Activated T-cell treated with anti-CD3 and anti-CD28 coated beads, Interleukin-2, amount 50 U/mL, for 4 hours (primary cell): Measurements from ENCODE around the gene PRSS35. TPM values are rescaled to one million over a fixed set of nuclear protein-coding genes. Genes with fewer than 3 reads are reported as not detected.
"Not testable (repeated sequence)": the region's sequence is repeated elsewhere in the genome, so short reads cannot be mapped to it uniquely, and the experiment has no call there.

Source experiments
- ATAC-seq, 2 donors: fragments of 200-7000 bp; cut with Tn5 transposase; one replicate each; pipeline ENCODE4 v1.10.0; 2021
- DNase-seq: peaks from one replicate; pipeline ENCODE4 v3.0.0-alpha.2; 2020
- H3K27me3 Mint-ChIP-seq: one replicate; pipeline ENCODE4 v1.8.0; 2021; ENCODE audit warnings: low read depth, mixed read lengths
- H3K36me3 Mint-ChIP-seq: one replicate; pipeline ENCODE4 v1.8.0; 2022; ENCODE audit warnings: mixed read lengths; ENCODE audit not compliant: insufficient read depth
- H3K4me1 Mint-ChIP-seq: one replicate; pipeline ENCODE4 v1.8.0; 2021; ENCODE audit warnings: low read depth, mixed read lengths
- H3K4me3 Mint-ChIP-seq: one replicate; pipeline ENCODE4 v1.8.0; 2021; ENCODE audit warnings: mild to moderate bottlenecking, moderate library complexity, mixed read lengths
- H3K9me3 Mint-ChIP-seq: one replicate; pipeline ENCODE4 v1.8.0; 2021; ENCODE audit warnings: mixed read lengths
- total RNA-seq, 3 donors: library from RNA; stranded (reverse); gene quantifications; one replicate each; pipeline ENCODE4 v1.2.1, GENCODE V29; 2021

The PRSS35 gene, protein sequence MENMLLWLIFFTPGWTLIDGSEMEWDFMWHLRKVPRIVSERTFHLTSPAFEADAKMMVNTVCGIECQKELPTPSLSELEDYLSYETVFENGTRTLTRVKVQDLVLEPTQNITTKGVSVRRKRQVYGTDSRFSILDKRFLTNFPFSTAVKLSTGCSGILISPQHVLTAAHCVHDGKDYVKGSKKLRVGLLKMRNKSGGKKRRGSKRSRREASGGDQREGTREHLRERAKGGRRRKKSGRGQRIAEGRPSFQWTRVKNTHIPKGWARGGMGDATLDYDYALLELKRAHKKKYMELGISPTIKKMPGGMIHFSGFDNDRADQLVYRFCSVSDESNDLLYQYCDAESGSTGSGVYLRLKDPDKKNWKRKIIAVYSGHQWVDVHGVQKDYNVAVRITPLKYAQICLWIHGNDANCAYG
- not detected for total RNA-seq

DNA sequence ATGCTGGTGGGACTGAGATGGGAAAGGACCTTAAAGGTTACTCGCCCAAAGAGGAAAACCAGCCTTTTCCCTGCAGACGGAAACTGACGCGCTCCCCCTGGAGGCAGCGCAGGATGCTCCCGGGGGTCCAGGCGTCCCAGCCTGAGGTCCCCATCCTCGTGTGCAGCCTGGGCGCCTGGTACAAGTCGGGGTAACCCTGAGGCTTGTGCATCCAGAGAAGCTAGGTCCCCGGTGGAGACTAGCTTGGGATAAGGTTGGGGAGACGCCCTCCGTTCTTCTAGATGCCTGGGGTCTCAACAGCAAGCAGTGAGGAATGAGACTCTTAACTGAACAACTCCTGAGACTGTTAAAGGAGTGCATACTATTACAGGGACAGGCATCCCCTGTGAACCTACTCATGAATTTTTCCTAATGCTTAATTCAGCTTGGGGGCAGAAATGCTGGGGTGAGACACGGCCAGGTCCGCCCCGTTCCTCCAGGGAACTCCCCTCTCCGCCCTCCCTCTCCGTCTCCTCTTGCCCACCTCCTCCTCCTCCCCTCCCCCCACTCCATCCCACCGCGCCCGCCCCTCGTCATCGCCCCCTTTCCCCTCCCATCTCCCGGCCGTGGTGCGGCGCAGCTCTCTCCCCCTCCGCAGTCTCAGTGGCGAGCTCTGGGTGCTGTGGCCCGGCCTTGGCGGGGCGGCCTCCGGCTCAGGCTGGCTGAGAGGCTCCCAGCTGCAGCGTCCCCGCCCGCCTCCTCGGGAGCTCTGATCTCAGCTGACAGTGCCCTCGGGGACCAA, at the start of gene PRSS35:
Gene PRSS35 (plus strand): TSS at position 634 of the 781 bp plus-strand sequence. CDS start 10,908 bp downstream, outside the sequence.
- ATAC-seq = peak; percentile 56 to 72
- peaks cover 53% of the 10 kb centered on the region for H3K27me3 Mint-ChIP-seq
- no peaks in the 10 kb centered on the region for H3K9me3 Mint-ChIP-seq
- peaks cover 8% of the 10 kb centered on the region for H3K4me1 Mint-ChIP-seq
- peak within 1 kb of the TSS; percentile 29 for H3K4me3 Mint-ChIP-seq
- H3K36me3 Mint-ChIP-seq = no peaks in the 10 kb centered on the region
- no peak for DNase-seq

DNA sequence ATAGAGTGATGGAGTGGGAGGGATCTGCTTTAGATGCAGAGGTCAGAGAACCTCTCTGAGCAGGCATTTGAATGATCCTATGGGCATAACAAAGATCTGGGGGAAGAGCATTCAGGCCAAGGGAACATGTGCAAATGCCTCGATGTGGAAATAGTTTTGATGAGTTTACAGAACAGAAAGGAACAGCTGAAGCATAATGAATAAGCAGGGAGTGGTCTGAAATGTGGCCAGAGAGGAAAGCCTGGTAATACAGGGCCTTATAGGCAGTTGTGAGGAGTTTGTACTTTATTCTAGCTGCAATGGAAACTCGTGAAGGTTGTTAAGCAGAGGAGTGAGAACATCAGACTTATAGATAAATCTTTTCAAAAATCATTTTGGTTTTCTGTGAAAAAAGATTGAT, 48.4 kb upstream of the PRSS35 start:
- no peaks in the 10 kb centered on the region for H3K36me3 Mint-ChIP-seq
- H3K27me3 Mint-ChIP-seq = no peaks in the 10 kb centered on the region
- no peak for ATAC-seq
- no peaks in the 10 kb centered on the region for H3K4me1 Mint-ChIP-seq
- DNase-seq = no peak
- H3K9me3 Mint-ChIP-seq = no peaks in the 10 kb centered on the region
- no peak overlapping the region for H3K4me3 Mint-ChIP-seq

DNA sequence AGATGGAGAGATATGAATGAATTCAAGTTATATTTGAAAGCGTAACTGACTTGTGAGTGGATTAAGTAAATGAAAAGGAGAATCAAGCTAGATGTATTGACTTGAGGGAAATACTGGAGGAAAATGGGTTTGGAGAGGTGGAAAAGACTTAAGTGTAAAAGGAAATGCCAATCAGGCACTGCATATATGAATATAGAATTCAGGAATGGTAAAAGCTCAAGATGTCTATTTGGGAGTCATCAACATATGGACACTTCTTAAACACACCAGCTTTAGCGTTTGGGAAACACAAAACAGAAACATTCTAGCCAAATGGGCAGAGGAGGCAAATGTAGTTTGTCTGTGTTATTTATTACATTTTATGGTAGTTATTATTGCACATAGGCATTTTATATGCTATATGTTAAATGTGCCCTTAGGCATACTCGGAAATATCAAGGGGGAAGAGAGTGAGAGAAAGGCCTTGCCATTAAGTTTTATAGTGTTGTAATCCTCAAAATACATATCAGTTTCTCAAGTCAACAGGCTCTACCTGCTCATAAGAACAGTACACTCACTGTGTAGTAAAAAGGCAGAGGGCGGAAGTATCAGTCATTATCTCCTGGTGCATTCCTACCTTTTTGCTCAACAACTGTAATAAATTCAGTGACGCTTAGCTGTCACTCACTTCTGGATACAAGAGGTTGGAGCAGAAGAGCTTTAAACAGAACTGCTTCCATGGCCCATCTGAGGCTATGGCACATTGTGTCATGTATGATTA, 47.8 kb upstream of the PRSS35 start:
- Mint-ChIP-seq H3K4me1 (no peaks in the 10 kb centered on the region), H3K36me3 (no peaks in the 10 kb centered on the region), H3K27me3 (no peaks in the 10 kb centered on the region), H3K9me3 (no peaks in the 10 kb centered on the region), H3K4me3 (no peak overlapping the region)
- DNase-seq (no peak), ATAC-seq (no peak)

DNA sequence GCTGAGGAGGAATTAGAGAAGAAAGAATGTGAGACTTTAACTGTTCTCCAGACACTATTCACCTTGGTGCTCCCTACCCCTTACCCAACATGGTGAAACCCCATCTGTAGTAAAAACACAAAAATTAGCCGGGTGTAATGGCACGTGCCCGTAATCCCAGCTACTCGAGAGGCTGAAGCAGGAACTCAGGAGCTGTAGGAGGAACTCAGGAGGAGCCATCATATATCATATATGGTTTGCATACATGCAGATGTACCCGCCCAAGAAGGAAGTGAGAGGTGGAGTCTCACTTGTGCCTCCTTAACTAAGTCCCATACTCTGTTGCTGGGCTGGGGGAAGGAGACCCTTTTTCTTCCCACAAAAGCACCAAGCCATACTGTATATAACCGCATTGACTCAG, 46.0 kb upstream of the PRSS35 start:
- H3K4me3 Mint-ChIP-seq = no peak overlapping the region
- no peaks in the 10 kb centered on the region for H3K36me3 Mint-ChIP-seq
- H3K27me3 Mint-ChIP-seq = no peaks in the 10 kb centered on the region
- DNase-seq = no peak
- no peak for ATAC-seq
- H3K9me3 Mint-ChIP-seq = no peaks in the 10 kb centered on the region
- H3K4me1 Mint-ChIP-seq = no peaks in the 10 kb centered on the region

DNA sequence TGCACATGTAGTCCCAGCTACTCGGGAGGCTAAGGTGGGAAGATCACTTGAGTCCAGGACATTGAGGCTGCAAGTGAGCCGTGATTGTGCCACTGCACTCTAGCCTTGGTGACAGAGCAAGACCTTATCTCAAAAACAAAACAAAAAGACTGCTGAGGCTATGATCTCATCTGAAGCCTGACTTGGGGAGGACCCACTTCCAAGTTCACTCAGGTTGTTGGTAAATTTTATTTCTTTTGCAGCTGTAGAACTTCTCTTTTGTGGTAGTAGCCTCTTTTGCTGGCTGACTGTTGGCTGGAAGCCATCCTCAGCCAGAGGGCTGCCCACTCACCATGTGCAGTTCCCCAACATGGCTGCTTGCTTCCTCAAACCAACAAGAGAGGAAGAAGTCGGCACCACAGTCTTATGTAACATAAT, 44.7 kb upstream of the PRSS35 start:
- no peaks in the 10 kb centered on the region for H3K4me1 Mint-ChIP-seq

DNA sequence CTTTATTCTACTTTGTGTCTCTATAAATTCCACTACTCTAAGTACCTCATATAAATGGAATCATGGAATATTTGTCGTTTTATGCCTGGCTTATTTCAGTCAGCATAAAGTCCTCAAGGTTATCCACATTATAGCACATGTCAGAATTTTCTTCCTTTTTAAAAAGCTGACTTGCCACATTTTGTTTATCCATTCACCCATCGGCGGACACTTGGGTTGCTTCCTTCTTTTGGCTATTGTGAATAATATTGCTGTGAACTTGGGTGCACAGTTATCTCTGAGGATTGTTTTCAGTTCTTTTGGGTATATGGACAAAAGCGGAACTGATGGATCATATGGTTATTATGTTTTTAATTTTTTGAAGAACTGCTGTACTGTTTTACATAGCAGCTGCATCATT, 42.3 kb upstream of the PRSS35 start:
- Mint-ChIP-seq H3K4me1 (no peaks in the 10 kb centered on the region), H3K27me3 (no peaks in the 10 kb centered on the region), H3K4me3 (no peak overlapping the region), H3K36me3 (no peaks in the 10 kb centered on the region), H3K9me3 (no peaks in the 10 kb centered on the region)
- DNase-seq = no peak
- ATAC-seq = no peak

More for the DNA sequence above, 44.7 kb upstream of the PRSS35 start:
- no peaks in the 10 kb centered on the region for H3K27me3 Mint-ChIP-seq
- no peak overlapping the region for H3K4me3 Mint-ChIP-seq
- ATAC-seq (no peak), DNase-seq (no peak)
- no peaks in the 10 kb centered on the region for H3K9me3 Mint-ChIP-seq
- no peaks in the 10 kb centered on the region for H3K36me3 Mint-ChIP-seq

DNA sequence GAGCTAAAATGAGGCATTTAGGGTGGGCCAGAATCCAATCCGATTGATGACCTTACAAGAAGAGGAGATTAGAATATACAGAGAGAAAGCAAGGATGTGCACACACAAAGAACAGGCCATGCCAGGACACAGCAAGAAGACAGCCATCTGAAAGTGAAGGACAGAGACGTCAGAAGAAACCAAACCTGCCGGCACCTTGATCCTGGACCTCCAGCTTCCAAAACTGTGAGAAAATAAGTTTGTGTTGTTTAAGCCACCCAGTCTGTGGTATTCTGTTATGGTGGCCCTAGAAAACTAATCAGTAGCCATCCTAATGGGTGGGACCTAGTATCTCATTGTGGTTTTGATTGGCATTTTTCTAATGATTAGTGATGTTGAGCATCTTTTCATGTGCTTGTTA, 41.7 kb upstream of the PRSS35 start:
- no peak for ATAC-seq

DNA sequence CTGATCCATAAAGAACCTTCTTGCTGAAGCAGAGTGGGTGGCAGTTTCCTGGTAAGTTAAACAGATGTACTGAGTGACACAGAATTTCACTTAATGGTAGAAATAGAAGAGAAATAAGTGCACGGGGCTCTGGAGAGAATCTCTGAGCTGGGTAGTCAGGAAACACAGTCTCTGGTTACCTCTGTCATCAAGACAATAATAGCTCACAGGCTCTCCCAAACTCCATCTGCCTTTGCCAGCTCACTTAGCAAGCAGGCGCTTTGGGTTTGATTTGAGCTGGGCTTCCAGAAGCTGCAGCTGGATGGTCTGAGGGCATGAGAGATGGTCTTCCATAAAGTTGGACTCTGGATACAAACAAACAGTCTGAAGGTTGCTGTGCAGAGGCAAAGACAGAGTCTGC, 39.6 kb upstream of the PRSS35 start:
- no peak overlapping the region for H3K4me3 Mint-ChIP-seq
- ATAC-seq (no peak), DNase-seq (no peak)
- H3K4me1 Mint-ChIP-seq = no peaks in the 10 kb centered on the region
- no peaks in the 10 kb centered on the region for H3K27me3 Mint-ChIP-seq
- H3K9me3 Mint-ChIP-seq = no peaks in the 10 kb centered on the region
- no peaks in the 10 kb centered on the region for H3K36me3 Mint-ChIP-seq

More for the DNA sequence above, 41.7 kb upstream of the PRSS35 start:
- H3K36me3 Mint-ChIP-seq = no peaks in the 10 kb centered on the region
- H3K9me3 Mint-ChIP-seq = no peaks in the 10 kb centered on the region
- no peaks in the 10 kb centered on the region for H3K4me1 Mint-ChIP-seq
- DNase-seq = no peak
- H3K27me3 Mint-ChIP-seq = no peaks in the 10 kb centered on the region
- H3K4me3 Mint-ChIP-seq = no peak overlapping the region

DNA sequence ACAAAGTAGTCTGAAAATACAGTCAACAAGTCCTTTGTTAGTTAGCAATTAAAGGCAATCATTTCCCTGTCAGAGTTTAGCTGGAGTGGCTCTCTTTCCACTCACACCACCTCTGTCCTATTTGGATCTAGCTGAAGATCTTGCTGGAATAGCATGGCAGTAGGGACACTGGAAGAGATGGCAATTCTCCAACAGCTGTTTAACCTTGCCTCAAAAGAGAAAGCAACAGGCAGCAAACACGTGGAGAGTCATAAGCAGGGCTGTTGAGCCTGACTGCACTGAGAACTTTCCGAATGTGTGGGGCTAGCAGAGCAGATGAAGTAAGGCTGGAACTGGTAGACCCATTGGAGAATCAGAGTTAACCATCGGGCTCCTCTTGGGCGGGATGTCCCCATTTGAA, 38.0 kb upstream of the PRSS35 start:
- ATAC-seq (no peak), DNase-seq (no peak)
- no peaks in the 10 kb centered on the region for H3K27me3 Mint-ChIP-seq
- H3K4me3 Mint-ChIP-seq = no peak overlapping the region
- no peaks in the 10 kb centered on the region for H3K9me3 Mint-ChIP-seq
- no peaks in the 10 kb centered on the region for H3K4me1 Mint-ChIP-seq
- no peaks in the 10 kb centered on the region for H3K36me3 Mint-ChIP-seq

DNA sequence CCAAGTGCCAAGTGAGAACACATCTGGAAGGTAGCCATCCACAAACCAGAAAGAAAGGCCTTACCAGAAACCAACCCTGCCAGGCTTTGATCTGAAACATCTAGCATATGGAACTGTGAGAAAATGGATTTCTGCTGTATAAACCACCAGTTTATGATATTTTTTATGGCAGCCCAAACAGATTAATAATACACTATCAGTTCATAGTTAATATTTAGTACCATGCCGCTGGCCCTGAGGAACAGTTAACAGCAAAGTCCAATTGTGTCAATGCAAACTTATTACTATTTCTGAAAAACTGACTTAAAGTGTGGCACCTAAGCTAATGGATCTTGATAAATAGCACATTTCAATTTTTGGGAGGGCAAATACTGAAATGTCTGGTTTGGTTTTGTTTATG, 35.4 kb upstream of the PRSS35 start:
- no peak overlapping the region for H3K4me3 Mint-ChIP-seq
- peaks cover 2% of the 10 kb centered on the region for H3K27me3 Mint-ChIP-seq
- no peaks in the 10 kb centered on the region for H3K4me1 Mint-ChIP-seq
- H3K9me3 Mint-ChIP-seq = no peaks in the 10 kb centered on the region
- no peaks in the 10 kb centered on the region for H3K36me3 Mint-ChIP-seq
- DNase-seq (no peak), ATAC-seq (no peak)

DNA sequence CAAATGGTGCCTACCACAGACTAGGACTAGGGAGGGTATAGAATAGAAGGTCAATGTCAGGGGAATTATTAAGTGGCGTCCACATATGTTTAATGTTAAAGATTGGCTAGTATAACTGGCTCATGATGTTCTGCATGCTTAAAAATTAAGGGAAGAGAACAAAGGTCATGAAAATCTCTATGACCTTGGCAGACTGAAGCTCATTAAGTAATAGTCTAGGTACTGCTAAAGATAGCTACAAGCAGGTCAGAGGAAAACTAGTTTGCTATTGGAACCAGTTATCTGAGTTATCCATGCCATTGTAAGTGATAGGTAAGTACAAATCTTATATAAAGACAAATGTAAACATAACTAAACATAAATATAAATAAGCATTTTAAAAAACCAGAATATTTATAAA, 32.9 kb upstream of the PRSS35 start:
- Mint-ChIP-seq H3K4me3 (no peak overlapping the region), H3K9me3 (no peaks in the 10 kb centered on the region), H3K27me3 (peaks cover 5% of the 10 kb centered on the region), H3K4me1 (no peaks in the 10 kb centered on the region), H3K36me3 (no peaks in the 10 kb centered on the region)
- DNase-seq (no peak), ATAC-seq (no peak)

DNA sequence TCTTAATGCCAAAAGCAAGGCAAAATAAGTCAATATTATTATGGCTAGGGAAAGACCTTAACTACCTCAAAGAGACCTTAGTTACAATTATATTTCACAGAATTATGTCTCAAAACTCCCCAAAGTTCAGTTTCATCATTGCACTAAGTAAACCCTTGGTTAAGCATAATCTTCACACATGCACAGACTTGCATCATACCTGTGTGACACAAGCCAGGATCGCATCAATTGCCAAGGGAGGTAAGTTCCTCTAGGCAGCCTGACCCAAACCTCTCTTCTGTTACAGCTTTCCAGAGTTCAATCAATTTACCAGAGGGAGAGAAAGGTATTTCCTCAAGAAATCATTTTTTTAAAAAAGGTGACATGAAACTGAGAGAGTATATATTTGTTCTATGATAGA, 31.9 kb upstream of the PRSS35 start:
- Mint-ChIP-seq H3K4me1 (no peaks in the 10 kb centered on the region), H3K4me3 (no peak overlapping the region), H3K9me3 (no peaks in the 10 kb centered on the region), H3K27me3 (peaks cover 5% of the 10 kb centered on the region), H3K36me3 (no peaks in the 10 kb centered on the region)
- DNase-seq (no peak), ATAC-seq (no peak)

DNA sequence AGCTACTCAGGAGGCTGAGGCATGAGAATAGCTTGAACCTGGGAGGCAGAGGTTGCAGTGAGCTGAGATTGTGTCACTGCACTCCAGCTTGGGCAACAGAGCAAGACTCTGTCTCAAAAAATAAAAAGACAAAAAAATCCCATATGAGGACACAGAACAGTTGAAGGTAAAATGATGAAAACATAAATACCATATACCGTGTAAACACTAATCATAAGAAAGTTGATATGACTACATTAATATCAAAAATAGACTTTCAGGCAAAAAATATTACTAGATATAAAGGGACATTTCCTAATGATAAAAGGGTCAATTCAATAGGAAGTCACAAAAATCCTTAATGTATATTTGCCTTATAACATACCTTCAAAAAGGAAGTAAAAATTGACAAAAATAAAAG, 30.4 kb upstream of the PRSS35 start:
- not testable (repeated sequence) for H3K36me3 Mint-ChIP-seq, ATAC-seq, H3K4me1 Mint-ChIP-seq, H3K27me3 Mint-ChIP-seq, H3K9me3 Mint-ChIP-seq, DNase-seq, H3K4me3 Mint-ChIP-seq

DNA sequence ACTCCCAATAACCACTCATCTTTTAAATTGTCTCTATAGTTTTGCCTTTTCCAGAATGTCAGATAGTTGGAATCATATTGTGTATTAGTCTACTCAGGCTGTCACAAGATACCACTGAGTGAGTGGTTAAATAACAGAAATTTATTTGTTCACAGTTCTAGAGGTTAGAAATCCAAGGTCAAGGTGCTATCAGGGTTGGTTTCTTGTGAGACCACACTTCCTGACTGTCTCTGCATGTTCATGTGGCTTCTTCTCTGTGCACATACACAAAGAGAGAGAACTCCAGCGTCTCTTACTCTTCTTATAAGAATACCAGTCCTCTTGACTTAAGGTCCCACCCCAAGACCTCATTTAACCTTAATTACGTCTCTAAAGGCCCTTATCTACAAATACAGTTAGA, 23.9 kb upstream of the PRSS35 start:
- Mint-ChIP-seq H3K4me1 (no peaks in the 10 kb centered on the region), H3K9me3 (no peaks in the 10 kb centered on the region), H3K36me3 (no peaks in the 10 kb centered on the region), H3K4me3 (no peak overlapping the region), H3K27me3 (peaks cover 2% of the 10 kb centered on the region)
- DNase-seq (no peak), ATAC-seq (no peak)
